Endothelial cell of umbilical vein (primary cell): ENCODE measurements around the gene TSPYL2.

Source experiments
- EZH2 ChIP-seq: IDR thresholded peaks from 2 replicates; pipeline ENCODE4 v1.6.1; 2012; ENCODE audit warnings: borderline replicate concordance, low read depth, mild to moderate bottlenecking, moderate library complexity, low read length, inconsistent platforms; ENCODE audit not compliant: severe bottlenecking
- GATA2 ChIP-seq: IDR thresholded peaks from 2 replicates; pipeline ENCODE4 v1.7.0; 2011; ENCODE audit warnings: low read depth, mild to moderate bottlenecking, moderate library complexity, mixed read lengths, low read length; ENCODE audit not compliant: insufficient read length, insufficient read depth
- POLR2A ChIP-seq: IDR thresholded peaks from 2 replicates; pipeline ENCODE4 v1.6.1; 2012; ENCODE audit warnings: low read depth, mild to moderate bottlenecking, control low read depth, low read length
- POLR2AphosphoS5 ChIP-seq: IDR thresholded peaks from 2 replicates; pipeline ENCODE4 v1.6.1; 2012; ENCODE audit warnings: low read depth, mild to moderate bottlenecking, control low read depth, low read length, moderate library complexity; ENCODE audit not compliant: insufficient read depth
- TF ChIP-seq, protein P1 (sequence below), 2 donors: IDR thresholded peaks; 1 replicate in 1 of 2; 2 replicates in 1 of 2; pipeline ENCODE4 v1.5.1; 2011; ENCODE audit warnings: low read length in 2 of 2, mild to moderate bottlenecking in 2 of 2, moderate library complexity in 2 of 2, control low read depth in 1 of 2, inconsistent platforms in 1 of 2, low read depth in 1 of 2; ENCODE audit not compliant: insufficient read depth in 1 of 2; ENCODE audit errors: extremely low read depth in 1 of 2
- TF ChIP-seq, protein P2 (sequence below): IDR thresholded peaks from 2 replicates; pipeline ENCODE4 v1.6.1; 2011; ENCODE audit not compliant: insufficient read depth, insufficient read length

DNA sequence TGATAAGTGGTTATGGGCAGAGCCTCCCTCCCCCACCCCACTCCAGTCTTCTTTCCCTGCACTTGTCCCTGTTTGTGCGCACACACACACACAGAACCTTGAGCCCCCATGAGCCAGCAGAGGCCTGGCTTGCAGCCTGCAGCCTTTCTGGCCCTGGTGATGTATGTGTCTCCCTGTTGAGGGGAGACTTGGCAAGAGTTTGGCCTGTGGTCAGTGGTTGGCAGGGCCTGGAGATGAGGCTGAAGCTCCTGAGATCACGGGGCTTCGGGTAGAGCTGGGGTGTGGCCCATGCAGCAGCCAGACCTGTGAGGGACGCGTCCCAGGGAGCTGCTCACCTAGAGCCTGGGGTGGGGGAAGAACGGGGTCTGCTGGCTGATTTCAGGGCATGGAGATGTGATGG lies 31.3 kb upstream of the TSPYL2 start:
- TF ChIP-seq, protein P1, sequence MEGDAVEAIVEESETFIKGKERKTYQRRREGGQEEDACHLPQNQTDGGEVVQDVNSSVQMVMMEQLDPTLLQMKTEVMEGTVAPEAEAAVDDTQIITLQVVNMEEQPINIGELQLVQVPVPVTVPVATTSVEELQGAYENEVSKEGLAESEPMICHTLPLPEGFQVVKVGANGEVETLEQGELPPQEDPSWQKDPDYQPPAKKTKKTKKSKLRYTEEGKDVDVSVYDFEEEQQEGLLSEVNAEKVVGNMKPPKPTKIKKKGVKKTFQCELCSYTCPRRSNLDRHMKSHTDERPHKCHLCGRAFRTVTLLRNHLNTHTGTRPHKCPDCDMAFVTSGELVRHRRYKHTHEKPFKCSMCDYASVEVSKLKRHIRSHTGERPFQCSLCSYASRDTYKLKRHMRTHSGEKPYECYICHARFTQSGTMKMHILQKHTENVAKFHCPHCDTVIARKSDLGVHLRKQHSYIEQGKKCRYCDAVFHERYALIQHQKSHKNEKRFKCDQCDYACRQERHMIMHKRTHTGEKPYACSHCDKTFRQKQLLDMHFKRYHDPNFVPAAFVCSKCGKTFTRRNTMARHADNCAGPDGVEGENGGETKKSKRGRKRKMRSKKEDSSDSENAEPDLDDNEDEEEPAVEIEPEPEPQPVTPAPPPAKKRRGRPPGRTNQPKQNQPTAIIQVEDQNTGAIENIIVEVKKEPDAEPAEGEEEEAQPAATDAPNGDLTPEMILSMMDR (IDR thresholded peaks at IDR 0.05; ENCODE audit: extremely low read depth in 1 of 2, insufficient read depth in 1 of 2, low read depth in 1 of 2, low read length in 2 of 2) = no peak
- TF ChIP-seq POLR2A = no peak
- no peak for TF ChIP-seq POLR2AphosphoS5
- TF ChIP-seq, protein P2, sequence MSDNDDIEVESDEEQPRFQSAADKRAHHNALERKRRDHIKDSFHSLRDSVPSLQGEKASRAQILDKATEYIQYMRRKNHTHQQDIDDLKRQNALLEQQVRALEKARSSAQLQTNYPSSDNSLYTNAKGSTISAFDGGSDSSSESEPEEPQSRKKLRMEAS = no peak
- no peak for TF ChIP-seq EZH2
- no peak for TF ChIP-seq GATA2
